K562 (cell line): ENCODE results near the gene SSH3. TPM values are rescaled to one million over a fixed set of nuclear protein-coding genes. Genes with fewer than 3 reads are reported as not detected.
A peak's percentile ranks its signal among the peaks of the same experiment; 100 is the strongest.

Experiments
- ATAC-seq: fragments of 200-7000 bp; cut with Tn5 transposase; 3 replicates; pipeline ENCODE4 v1.9.1; 2020; ENCODE audit warnings: moderate library complexity
- BruUV-seq: library from RNA; stranded (reverse); fragments of 400-500 nt; replicated peaks from 2 replicates; lab custom pipeline; 2021; lab: Mats Ljungman, UMichigan
- CTCF ChIA-PET: fragments of 300-600 bp; formaldehyde crosslinking; extraction: SDS; loops from one replicate; lab custom pipeline; 2021; ENCODE audit warnings: low intra/inter-chr PET ratio; lab: Yijun Ruan, JAX
- POLR2A ChIA-PET: fragments of 300-600, 350-650 bp; sonication (Branson Sonifier 250); formaldehyde crosslinking; extraction: SDS; loops from one replicate; lab custom pipeline; 2021; ENCODE audit warnings: antibody characterized with exemption, inconsistent platforms; lab: Yijun Ruan, JAX
- DNase-seq, 4 experiments: peaks; one replicate each; pipeline versions ENCODE4 v3.0.0 to v3.0.0-alpha.2; 2011 to 2018; ENCODE audit warnings: low spot score in 3 of 4, mixed read lengths in 3 of 4; ENCODE audit errors: extremely low read depth in 1 of 4
- FAIRE-seq: peaks from 2 replicates; lab custom pipeline; 2011; peaks lifted over from hg19 to GRCh38; lab: Jason Lieb, UNC
- H2AFZ ChIP-seq: 2 replicates; pipeline ENCODE4 v1.6.0; 2011; ENCODE audit warnings: low read depth, low read length, control low read depth, inconsistent platforms
- H3K27ac ChIP-seq: fragments of 200-600 bp; 3 replicates; pipeline ENCODE4 v1.8.0; 2011; ENCODE audit warnings: low read depth, mild to moderate bottlenecking, control low read depth, inconsistent platforms, low read length, moderate library complexity, mixed read lengths; ENCODE audit errors: extremely low read depth
- H3K27me3 ChIP-seq, 2 experiments: fragments of 300-600 bp in 1 of 2; 2 replicates in 1 of 2; 3 replicates in 1 of 2; pipeline versions ENCODE4 v1.6.0 to v1.8.0; 2011; ENCODE audit warnings: inconsistent platforms in 2 of 2, low read length in 2 of 2, mild to moderate bottlenecking in 1 of 2, mixed read lengths in 1 of 2, moderate library complexity in 1 of 2; ENCODE audit not compliant: control insufficient read depth in 2 of 2, insufficient read depth in 2 of 2
- H3K36me3 ChIP-seq: fragments of 300-600 bp; 3 replicates; pipeline ENCODE4 v1.8.0; 2011; ENCODE audit warnings: mild to moderate bottlenecking, low read length, inconsistent platforms; ENCODE audit not compliant: control insufficient read depth, insufficient read depth
- H3K4me1 ChIP-seq, 2 experiments: fragments of 200-600 bp in 1 of 2; replicated peaks in 1 of 2; 2 replicates in 1 of 2; 3 replicates in 1 of 2; pipeline versions ENCODE4 v1.5.1 to v1.8.0; 2011; ENCODE audit warnings: inconsistent platforms in 2 of 2, low read length in 2 of 2, mild to moderate bottlenecking in 1 of 2, mixed read lengths in 1 of 2, moderate library complexity in 1 of 2; ENCODE audit not compliant: control insufficient read depth in 2 of 2, insufficient read depth in 2 of 2
- H3K4me2 ChIP-seq: 2 replicates; pipeline ENCODE4 v1.6.1; 2011; ENCODE audit warnings: low read length, control low read depth, inconsistent platforms, mixed read lengths; ENCODE audit not compliant: insufficient read depth
- H3K4me3 ChIP-seq: fragments of 200-600 bp; sonication (generic), shearing (Covaris generic); 2 replicates; pipeline ENCODE4 v1.5.1; 2016; ENCODE audit warnings: control low read depth, inconsistent platforms
- H3K79me2 ChIP-seq: fragments of 200-600 bp; 3 replicates; pipeline ENCODE4 v1.8.0; 2011; ENCODE audit warnings: low read length, inconsistent platforms; ENCODE audit not compliant: control insufficient read depth, insufficient read depth
- H3K9ac ChIP-seq, 2 experiments: 2 replicates each; pipeline versions ENCODE4 v1.6.0 to v1.6.1; 2011; ENCODE audit warnings: low read depth in 2 of 2, low read length in 2 of 2, control low read depth in 1 of 2, inconsistent platforms in 1 of 2, mild to moderate bottlenecking in 1 of 2, mixed read lengths in 1 of 2; ENCODE audit not compliant: insufficient read depth in 1 of 2
- H3K9me1 ChIP-seq: one replicate; pipeline ENCODE4 v1.6.0; 2011; ENCODE audit warnings: inconsistent platforms, mild to moderate bottlenecking, low read length, moderate library complexity; ENCODE audit not compliant: control insufficient read depth, insufficient read depth
- H3K9me3 ChIP-seq: replicated peaks from 2 replicates; pipeline ENCODE4 v1.5.1; 2011; ENCODE audit warnings: low read depth, low read length, inconsistent platforms; ENCODE audit not compliant: control insufficient read depth, insufficient read depth
- H4K20me1 ChIP-seq: replicated peaks from 2 replicates; pipeline ENCODE4 v1.6.1; 2011; ENCODE audit warnings: low read length, inconsistent platforms, mixed read lengths; ENCODE audit not compliant: control insufficient read depth, insufficient read depth
- FUS ChIP-seq: fragments of 200-400 bp; formaldehyde crosslinking; optimal IDR thresholded peaks from 2 replicates; pipeline ENCODE3; 2017; ENCODE audit warnings: low read depth, low read length
- GATAD2A ChIP-seq: fragments of 450-650 bp; IDR thresholded peaks from 2 replicates; pipeline ENCODE4 v1.6.1; 2017
- KLF13 ChIP-seq: fragments of 450-650 bp; IDR thresholded peaks from 2 replicates; pipeline ENCODE4 v1.6.1; 2016; ENCODE audit warnings: missing genetic modification characterization, low read depth, mild to moderate bottlenecking, missing compliant biosample characterization, moderate library complexity, borderline replicate concordance
- MEIS2 ChIP-seq: fragments of 450-650 bp; IDR thresholded peaks from 2 replicates; pipeline ENCODE4 v1.6.1; 2014; ENCODE audit warnings: mild to moderate bottlenecking; ENCODE audit not compliant: partially characterized antibody
- MTA3 ChIP-seq: fragments of 450-650 bp; formaldehyde crosslinking; IDR thresholded peaks from 2 replicates; pipeline ENCODE4 v1.6.1; 2017; ENCODE audit warnings: mild to moderate bottlenecking, borderline replicate concordance
- PRDM10 ChIP-seq: fragments of 450-650 bp; IDR thresholded peaks from 2 replicates; pipeline ENCODE4 v1.6.1; 2018; ENCODE audit not compliant: partially characterized antibody
- SMAD3 ChIP-seq: fragments of 450-650 bp; formaldehyde crosslinking; conservative IDR thresholded peaks from 2 replicates; pipeline ENCODE4 v1.4.0; 2020; ENCODE audit warnings: mild to moderate bottlenecking
- WGBS: fragments of 100-300 bp; shearing (Covaris generic); methylation state at CpG from one replicate; pipeline ENCODE4 v1.1.6; 2016; ENCODE audit warnings: low coverage, mixed read lengths; ENCODE audit not compliant: insufficient coverage; ENCODE audit errors: missing lambda C conversion rate; 5-methylcytosine and 5-hydroxymethylcytosine counted together
- in situ Hi-C: fragments of 300-500 bp; cut with MboI; formaldehyde crosslinking; loops from 4 replicates; pipeline ENCODE4 v1.15.0; 2018; ENCODE audit warnings: inconsistent platforms, mixed read lengths
- intact Hi-C: fragments of 100-400 bp; cut with micrococcal nuclease; formaldehyde crosslinking; loops from 2 replicates; pipeline ENCODE4 v1.14.2; 2022
- polyA plus RNA-seq, 8 experiments: library from polyadenylated mRNA; depleted of rRNA in 4 of 8; stranded (reverse) in 5 of 8; unstranded in 3 of 8; fragments of >200 nt; fragmentation: Nextera tagmentation in 2 of 8; fragmentation: Illumina TruSeq in 1 of 8; extraction: Ambion mirVana in 2 of 8; extraction: Trizol in 1 of 8; gene quantifications; 2 replicates each; pipeline versions ENCODE4 v1.2.1 to v1.2.3, GENCODE V29; 2011 to 2014; ENCODE audit warnings: inconsistent platforms in 1 of 8, missing spikeins in 1 of 8
- total RNA-seq, 7 experiments: library from RNA; depleted of rRNA in 6 of 7; stranded (reverse); fragments of >200 nt in 6 of 7; fragmentation: Illumina TruSeq in 2 of 7; extraction: Trizol in 2 of 7; gene quantifications; 2 replicates each; pipeline versions ENCODE4 v1.2.1 to v1.2.3, GENCODE V29; 2011 to 2021; ENCODE audit warnings: low replicate concordance in 1 of 7

SSH3 gene
- total and polyA plus RNA-seq, 9 of the 15 experiments (the other 6 are each of a cell fraction or from before 2014, with no cell fraction given) = 0.07 to 1.0 (median 0.24) TPM; not detected in 3

DNA sequence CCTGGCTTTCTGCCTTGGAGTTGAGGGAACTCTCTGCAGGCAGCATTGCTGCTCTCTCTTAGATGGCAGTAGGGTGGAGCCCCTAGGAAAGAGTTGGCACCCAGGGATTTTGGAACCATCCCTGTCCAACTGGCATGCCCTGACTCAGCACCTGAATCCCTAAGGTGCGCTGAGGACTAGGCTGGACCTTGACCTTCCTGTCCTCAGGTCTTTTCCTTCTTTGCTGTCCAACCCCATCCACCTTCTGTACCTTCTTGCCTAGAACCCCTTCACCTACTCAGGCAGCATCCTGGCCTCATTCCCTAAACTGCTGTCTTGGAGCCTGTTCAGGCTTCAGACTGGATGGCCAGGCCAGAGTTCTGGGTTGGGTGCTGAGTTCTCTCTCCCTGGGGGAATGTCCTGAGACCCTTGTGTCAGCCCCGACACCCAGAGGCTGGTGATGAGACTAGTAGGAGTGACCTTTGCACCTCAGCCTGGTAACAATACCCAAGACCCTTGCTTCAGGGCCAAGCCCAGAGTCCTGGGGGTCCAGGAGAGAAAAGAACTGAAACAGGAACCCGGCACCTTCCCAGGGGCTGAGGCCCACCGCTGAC, 52.6 kb downstream of the SSH3 start (continued):
- no peak for TF ChIP-seq MEIS2
- no peak for TF ChIP-seq KLF13 (tag)
- no peak for TF ChIP-seq SMAD3 (CRISPR knock-in tag)
- TF ChIP-seq GATAD2A = no peak
- TF ChIP-seq FUS = no peak
- TF ChIP-seq, all 486 proteins: peak for 0

- intact Hi-C loops = loop anchor here (5.0 kb wide), 1 partner anchor 151 kb away; the partner anchor contains the start of genes CDK2AP2 and PITPNM1
- ChIA-PET POLR2A (interaction anchor here (0.5 to 1.3 kb wide), 6 partner anchors 11 to 1852 kb away, joined by 3 to 5 read pairs (median 3); no protein-coding TSS in a partner anchor), CTCF (interaction anchor here (1.1 to 3.7 kb wide), 4 partner anchors 17 to 29 kb away, joined by 3 to 41 read pairs (median 14); partner anchors contain the start of gene CLCF1)
- H3K9me3 ChIP-seq = no peaks in the 10 kb centered on the region
- H3K4me3 ChIP-seq = no peak overlapping the region
- no TSS peak for BruUV-seq
- no peak for DNase-seq
- 9% methylated on average over 3 of the region's 4 CpGs for WGBS
- H4K20me1 ChIP-seq = no peaks in the 10 kb centered on the region
- H3K27ac ChIP-seq = peak overlapping the region; percentile 92; the same call in 2 of the 3 replicates
- peak overlapping the region; percentile 4 for H3K4me2 ChIP-seq
- no peak for FAIRE-seq
- no peaks in the 10 kb centered on the region for H3K9me1 ChIP-seq
- peaks cover 46 to 58% of the 10 kb centered on the region in 2 experiments for H3K4me1 ChIP-seq
- in situ Hi-C loops = no loop called here
- H3K36me3 ChIP-seq = peaks cover 2% of the 10 kb centered on the region; the same call in 1 of the 3 replicates
- TF ChIP-seq MTA3 (no peak), PRDM10 (peak; percentile 57)
- no peaks in the 10 kb centered on the region for H3K27me3 ChIP-seq
- peak overlapping the region; percentile 62 to 80; a peak in 3 of 4 replicates for H3K9ac ChIP-seq
- no peak for ATAC-seq
- H2AFZ ChIP-seq = peak overlapping the region; percentile 51
- peaks cover 8% of the 10 kb centered on the region for H3K79me2 ChIP-seq
Observed at GRCh38 chr11:67356387-67356863, 53.1 kb downstream of the SSH3 start.
